HG03045 (cell line): ENCODE data around the gene GALNT13.

Experiments used
- ATAC-seq: cut with Tn5 transposase; IDR thresholded peaks from one replicate; pipeline ENCODE4 v1.9.1; 2021; ENCODE audit warnings: mild to moderate bottlenecking, moderate library complexity; ENCODE audit not compliant: unreplicated experiment

The GALNT13 gene

DNA sequence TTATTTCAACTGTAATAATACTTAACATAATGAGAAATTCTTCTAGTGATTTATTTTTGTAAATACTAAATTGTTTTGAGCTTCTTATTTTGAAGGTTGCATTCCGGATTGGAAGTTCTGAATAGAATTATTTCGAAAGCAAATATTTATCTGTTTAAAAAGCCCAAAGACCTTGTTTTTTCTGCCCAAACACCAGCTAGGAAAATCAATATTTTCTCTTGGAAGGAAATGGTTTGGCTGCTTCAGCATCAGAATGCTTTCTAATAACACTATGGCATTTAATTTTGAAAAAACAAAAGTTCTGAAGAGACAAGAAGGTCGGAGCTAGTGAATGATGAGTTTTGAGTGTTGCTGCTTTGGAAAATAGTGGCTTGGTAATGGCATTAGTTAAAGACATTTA is 522.9 kb downstream of the GALNT13 start:
- no peak for ATAC-seq

DNA sequence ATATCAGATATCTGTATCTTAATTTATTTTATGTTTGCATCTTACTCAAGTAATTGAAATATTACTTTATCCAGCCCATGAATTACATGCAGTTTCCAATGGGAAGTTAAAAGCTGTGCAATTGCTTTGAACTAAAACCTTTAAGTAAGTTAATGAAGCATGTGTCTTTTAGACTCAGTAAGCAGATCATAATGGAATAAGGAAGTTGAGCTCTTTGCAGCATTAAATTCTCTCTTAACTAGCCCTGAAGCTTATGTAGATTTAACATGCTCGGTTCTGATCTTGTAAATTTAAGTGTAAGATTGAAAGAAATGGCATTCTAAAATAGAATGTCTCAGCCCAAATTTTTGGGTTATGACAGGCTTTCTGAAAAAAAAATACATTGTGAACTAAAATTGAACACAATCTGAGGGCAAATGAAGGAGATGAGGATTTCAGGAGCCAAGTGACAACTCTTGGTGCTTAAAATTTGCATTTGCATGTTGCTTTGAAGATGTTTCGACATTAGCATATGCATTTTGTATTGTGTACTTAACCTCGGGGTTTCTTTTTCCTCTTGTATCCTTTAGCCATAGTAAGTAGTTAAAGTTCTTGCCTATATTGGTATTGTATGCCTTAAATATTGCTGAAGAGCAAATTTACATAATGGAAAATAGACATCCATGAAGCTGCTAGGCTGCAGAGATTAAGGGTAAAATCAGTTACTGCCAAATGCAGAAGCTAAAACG is 529.0 kb downstream of the GALNT13 start:
- no peak for ATAC-seq

DNA sequence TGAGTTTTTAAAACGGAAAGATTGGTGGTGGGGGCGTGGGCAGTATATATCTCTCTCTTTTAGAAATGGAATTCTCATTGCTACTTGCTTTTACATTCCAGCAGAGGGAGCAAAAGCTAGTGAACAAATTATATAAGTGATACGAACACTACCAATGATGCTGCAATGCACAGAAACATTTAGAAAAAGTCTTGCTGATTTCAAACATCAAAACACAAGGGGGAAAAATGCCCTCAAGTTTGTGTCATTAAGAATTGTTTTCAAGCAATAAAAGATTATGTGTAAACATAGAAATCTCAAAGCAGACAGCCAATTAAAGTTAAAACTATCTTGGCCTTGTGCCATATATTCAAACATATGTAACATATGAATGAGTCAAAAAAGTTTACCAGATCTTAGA is 530.5 kb downstream of the GALNT13 start:
- no peak for ATAC-seq

DNA sequence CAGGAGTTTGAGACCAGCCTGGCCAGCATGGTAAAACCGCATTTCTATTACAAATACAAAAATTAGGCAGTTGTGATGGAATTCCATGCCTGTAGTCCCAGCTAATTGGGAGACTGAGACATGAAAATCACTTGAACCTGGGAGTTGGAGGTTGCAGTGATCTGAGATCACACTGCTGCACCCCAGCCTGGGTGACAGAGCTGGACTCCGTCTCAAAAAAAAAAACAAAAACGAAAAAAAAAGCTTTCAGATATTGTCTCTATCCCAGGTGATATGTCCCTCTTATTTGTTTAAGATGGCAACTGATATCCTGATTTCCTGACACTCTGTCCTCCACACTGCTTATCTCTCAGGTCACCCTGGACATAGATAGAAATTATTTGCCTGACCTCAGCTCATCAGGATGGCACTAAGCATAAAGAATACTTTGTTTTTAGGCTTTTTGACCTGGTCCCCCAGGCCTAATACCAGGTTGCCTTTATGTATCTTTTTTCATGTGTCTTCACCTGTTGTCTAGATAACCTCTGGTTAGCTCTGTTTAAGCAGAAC is 531.6 kb downstream of the GALNT13 start:
- no peak for ATAC-seq

DNA sequence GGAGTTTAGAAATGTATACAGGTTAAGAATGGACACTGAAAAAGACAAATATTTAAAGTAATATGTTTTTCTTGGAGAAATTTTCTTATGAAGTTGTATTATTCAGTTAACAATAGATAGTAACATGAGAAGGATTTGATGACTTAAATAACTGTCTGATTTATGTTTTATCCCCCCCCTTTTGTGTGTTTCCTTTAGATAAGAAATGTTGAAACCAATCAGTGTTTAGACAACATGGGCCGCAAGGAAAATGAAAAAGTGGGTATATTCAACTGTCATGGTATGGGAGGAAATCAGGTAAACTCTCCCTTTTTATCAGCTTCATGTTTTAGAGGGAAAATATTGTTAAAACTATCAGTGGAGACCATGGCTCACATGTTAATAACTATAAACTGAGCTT is 537.1 kb downstream of the GALNT13 start:
- ATAC-seq, result no peak

DNA sequence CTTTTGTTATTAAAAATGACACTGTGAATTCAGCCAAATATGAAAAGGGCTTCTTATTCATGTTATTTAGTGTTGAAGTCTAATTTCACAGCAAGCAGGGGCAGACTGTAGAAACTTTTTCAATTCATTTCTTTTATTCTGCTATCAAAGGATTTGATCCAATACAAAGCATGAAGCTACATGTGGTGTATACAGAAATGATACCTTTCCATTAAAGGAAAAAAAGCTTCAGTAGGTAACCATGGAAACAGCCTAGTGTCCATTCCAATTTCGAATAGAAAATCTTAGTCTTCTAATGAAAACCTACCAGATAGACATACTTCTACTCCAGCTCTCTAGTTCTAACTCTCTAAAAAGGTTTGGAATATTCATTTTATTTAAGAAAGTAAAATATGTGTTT is 550.5 kb downstream of the GALNT13 start:
- no peak for ATAC-seq

DNA sequence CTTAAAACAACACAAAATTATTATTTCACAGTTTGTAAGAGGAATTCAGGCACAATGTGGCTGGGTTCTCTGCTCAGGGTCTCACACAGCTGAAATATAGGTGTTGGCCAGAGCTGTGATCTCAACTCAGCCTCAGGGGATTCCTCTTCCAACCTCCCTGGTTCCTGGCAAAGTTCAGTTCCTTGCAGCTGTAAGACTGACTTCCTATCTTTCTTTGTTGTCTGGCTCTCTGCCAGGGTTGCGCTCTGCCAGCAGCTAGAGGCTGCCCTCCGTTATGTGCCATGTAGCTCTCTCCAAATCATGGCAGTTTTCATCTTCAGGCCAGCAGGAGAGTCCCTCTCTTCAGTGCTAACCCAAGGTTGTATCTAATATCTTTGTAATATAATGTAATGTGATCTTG is 554.3 kb downstream of the GALNT13 start:
- ATAC-seq, result no peak

DNA sequence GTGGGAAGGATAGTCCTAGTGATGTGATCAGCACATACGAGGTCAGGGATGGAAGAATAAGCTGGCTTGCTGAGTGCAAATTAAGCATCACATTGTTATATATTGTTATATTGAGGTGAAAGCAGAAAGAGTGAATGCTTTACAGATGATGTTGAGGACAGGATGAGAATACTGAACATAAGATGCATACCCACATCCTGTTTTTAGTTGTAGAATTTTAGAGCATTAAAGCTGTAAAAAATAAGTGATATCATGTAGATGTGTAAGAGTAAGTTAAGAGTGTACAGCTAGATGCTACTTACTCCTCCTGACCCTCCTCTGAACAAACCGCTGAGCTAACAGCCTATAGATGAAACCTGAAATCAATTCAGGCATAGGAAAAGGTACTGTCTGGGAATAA is 555.7 kb downstream of the GALNT13 start:
- no peak for ATAC-seq

DNA sequence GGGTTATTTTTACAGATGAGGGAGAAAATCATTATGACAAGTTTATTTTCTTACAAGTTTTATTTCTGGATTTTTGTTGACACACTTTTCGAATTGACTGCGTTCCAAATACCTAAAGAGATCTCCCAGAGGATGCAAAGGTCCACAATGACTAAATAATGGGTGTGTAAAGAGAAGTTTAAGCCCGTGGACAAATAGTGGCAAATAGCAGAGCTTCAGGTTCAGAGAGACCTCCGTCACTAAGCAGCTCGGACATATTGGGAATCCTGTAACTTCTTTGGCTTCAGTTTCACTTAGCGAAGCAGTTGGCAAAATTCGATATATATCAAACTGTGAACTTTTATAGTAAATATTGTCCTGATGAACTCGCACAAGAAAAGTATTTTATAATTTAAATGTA is 556.3 kb downstream of the GALNT13 start:
- ATAC-seq, result no peak

DNA sequence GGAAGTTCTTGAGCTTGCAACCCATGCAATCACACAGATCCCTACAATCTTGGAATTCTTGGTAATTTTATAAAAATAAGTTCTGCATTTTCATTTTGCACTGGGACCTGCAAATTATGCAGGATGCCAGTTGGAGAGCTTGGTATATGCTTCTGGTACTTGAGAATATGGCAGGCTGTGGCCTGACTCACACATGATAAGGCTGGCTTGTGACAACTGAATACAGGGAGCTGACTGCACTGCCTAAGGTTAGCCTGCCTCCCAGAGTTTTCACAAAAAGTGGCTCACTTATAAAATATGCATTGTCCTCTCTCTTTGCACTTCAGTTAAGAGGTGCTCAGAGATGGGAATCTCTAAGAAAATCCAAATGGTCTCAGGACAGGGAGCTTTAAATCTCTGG is 561.3 kb downstream of the GALNT13 start:
- no peak for ATAC-seq

DNA sequence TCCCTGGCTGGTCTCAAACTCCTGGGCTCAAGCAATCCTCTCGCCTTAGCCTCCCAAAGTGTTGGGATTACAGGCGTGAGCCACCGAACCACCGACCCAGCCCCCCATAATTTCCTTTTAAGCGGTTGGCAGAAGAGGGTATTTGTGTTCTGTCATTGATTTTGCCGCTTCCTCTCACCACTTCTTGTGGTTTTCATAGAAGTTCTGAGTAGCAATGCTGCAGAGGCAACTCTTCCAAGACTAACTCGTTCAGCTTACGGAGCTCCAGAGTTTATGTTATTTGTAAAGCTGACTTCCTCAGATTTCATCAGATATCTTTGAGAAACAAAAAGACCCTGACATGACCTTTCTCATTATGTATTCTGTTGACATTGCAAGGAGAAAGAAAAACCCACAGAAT is 565.4 kb downstream of the GALNT13 start:
- no peak for ATAC-seq

DNA sequence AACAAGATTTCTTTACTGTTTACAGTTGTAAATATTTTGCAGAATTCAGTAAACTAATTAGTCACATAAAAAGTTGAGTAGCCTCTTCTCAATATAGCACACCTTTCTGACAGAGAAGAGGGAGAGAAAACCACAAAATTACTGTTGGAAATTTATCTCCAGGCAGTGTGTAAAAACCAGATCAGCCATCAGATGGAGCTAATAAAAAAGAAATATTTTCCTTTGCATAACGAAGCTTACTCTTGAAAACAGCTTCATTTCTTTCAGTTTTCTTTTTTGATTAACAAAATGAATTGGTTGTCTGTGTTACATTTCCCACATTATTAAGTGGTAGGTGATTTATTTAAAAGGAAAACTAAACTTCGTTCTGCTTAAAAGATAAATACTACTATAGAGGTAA is 567.4 kb downstream of the GALNT13 start:
- ATAC-seq, result no peak

DNA sequence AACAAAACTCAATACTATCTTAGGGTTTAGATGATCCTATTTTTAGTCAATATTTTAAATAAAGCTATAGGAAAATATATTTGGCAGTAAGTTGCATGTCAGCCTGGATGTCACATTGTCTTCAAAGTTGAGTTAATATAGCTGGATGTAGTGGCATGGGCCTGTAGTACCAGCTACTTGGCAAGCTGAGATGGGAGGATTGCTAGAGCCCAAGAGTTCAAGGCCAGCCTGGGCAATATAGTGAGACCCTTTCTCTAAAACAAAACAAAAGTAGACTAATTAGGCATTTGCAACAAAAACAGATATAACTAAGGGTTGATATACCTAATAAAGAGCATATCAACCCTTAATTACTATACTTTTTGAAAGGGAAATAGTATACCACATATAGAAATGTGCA is 572.2 kb downstream of the GALNT13 start:
- no peak for ATAC-seq

DNA sequence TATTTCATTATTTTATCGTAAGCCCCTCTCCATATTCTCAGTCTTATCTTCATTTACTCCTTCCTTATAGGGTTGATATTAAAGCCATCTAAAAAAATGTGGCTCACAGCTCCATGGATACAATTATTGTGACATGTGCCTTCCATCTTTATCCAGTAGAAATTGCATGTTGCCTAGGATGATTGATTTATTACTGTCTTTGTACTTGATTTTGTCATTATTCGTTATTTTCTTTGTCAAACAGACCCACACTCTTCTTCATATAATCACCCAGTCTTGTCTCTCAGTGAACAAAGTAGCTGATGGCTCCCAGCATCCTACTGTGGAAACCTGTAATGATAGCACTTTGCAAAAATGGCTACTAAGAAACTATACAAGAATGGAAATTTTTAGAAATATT is 574.6 kb downstream of the GALNT13 start:
- no peak for ATAC-seq

DNA sequence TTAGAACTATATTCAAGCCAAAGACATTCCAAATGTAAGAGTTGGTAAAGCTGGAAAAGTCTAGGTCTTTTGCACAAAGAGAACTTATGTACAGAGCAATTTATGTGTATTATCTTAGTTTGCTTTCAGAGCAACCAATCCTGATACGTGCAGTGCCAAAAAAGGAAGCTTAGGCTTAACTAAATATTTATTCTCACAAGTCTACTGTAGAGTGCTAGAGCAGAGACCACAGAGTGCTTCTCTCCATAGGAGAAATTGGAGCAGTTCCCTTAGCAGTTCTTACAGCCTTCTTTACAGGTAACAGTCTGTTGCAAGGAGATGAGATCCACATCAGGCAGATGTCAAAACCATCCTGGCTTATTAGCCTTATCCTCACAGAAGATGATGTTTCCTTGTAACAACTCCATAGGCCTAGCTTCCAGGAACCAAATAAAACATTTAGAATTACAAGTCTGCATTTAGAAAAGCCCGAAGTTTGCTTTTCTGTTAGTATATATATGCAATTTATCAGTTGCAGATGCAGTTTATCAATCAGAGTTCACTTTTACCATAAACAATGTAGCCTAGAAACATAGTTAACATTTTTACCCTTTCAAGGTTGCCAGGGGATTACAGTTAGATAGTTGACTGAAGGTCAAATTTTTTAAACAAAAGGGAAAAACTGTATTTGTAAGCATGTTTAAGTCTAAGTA is 576.2 kb downstream of the GALNT13 start:
- ATAC-seq, result no peak

DNA sequence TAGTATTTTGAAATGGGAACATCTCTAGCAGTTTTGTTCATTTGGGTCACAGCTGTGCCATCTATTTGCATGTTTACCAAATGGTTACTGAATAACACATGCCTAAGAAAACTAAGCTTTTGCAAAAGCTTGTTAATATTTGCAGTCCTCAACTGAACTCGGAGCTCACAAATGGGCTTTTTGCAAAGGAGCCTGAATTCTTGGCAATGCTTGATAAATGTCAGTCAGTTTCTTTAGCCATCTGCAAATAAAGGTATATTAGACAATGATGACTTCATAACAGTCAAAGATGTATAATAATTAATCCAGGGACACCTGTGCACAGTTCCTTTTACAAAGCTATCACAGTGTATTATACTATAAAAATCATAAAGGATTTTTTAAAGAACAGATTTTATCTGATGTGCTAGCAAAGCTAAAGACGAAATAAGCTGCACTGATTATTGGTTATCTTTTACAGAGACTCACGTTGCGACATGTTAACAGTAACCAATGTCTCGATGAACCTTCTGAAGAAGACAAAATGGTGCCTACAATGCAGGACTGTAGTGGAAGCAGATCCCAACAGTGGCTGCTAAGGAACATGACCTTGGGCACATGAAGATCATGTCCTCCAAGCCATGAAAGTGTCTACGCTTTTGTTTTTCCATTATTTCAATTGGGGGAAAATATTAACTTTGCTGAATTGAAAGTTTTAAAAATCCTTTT is 578.4 kb downstream of the GALNT13 start:
- ATAC-seq, result no peak

DNA sequence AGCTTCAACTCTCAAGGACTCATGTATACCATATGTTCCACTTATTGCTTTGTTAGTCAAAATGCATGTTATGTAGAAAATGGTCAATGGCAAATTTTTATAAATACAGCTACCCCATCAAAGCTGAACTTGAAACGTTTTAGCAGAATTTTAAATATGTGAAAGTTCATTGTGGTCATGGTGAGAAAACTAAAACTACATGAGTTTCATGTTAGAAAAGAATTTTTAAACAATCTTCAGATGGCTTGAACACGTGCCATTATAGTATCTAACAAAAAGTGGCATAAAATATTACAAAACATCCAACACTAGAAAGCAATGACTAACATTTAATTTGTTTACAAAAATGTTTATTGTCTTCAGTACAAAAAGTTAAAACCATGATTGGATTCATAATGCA is 580.7 kb downstream of the GALNT13 start:
- ATAC-seq, result no peak

DNA sequence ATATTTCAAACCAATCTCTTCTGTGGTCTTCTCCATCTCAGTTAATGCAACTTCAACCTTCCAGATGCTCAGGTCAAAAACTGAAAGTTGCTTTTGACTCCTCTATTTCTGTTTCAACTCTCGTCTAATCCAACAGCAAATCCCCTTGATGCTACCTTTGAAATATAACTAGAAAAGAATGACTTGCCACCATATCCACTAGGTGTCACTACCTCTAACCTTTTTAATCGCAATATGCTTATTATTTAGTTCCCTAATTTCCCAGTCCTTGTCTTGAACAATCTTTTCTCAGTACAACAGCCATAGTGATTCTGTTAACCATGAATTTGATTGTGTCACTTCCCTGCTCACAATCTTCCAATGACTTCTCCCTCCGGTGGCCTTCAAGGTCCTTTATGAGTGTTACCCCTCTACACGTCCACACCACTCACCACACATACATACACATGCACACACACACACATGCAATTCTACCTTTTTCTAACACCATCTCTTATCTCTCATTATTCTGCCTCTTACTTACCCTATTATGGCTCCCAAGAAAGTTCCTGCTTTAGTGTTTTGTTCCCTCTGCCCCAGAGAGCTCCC is 581.3 kb downstream of the GALNT13 start:
- ATAC-seq, result no peak

DNA sequence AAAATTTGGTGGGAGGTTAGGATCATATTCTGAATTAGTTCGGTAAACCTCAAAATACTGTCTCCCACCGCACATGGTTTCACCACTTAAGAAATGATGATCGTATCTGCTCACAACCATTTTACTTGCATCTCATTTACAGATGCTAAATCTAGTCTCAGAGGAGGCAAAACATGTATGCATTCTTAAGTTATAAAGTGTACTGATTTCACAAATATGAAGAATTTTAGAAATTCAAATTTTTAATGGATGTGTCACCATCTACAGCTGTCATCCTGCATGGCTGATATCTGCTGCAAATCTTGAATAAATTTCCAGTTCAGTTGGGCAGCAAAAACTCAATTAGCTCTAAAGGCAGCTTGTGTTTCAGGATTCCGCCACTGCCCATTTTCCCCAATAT is 583.4 kb downstream of the GALNT13 start:
- no peak for ATAC-seq

DNA sequence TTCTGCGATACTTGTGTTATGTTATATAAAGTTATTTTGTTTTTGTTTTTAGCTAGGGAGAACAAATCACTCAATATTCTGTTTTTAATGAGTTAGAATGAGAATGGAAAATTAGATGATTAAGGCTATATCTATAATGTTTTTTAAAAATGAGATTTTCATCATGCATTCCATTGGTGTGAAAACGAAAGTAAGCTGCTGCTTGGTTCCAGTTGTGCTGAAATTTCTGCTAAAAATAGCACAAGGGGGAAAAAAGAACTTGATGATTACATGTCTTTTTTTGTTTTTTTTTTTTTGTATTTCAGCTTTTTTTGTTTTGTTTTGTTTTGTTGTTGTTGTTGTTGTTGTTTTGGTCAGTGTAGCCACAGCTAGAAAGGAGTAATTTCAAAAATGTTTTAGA is 584.1 kb downstream of the GALNT13 start:
- no peak for ATAC-seq

DNA sequence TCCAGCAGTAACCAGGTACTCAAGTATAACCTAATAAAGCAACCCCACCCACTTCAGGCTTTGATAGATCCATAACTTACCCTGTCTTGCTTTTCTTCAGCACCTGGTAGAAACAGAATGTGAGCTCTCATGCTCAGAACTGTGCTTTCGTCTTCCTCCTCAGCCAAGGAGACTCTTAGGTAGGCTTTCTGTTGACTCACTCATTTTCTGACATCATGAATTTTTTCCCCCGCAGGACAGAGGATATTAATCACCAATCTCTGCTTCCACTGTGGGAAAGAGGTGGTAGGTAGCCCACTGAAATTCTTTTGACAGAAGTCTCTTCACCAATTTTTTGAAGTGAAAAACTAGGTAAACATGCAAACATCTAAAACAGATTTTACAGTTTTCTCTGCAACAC is 585.6 kb downstream of the GALNT13 start:
- no peak for ATAC-seq

DNA sequence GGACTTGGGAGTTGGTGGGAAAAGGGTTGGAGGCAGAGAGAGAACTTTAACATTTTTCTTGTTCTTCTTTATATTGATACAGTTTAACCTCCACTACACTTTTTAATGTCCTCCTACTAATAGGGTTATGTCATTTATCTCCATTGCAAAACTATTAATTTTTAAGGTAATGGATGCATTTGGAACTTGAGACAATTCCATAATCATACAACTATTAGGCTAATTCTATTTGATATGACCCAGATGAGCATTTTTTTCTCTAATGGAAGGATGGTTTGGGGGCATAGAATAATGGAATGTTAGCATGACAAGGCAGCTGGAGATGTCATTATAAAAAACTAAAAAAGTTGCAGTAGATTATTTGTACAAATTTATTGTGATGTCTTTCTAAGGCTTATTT is 587.6 kb downstream of the GALNT13 start:
- ATAC-seq, result no peak
